WERI-Rb-1 (cell line): ENCODE measurements around the gene BSPRY.

Experiments
- DNase-seq: peaks from one replicate; pipeline ENCODE4 v3.0.0-alpha.2; 2020
- H3K27ac ChIP-seq: fragments of 250-450 bp; sonication (Bioruptor Pico); 2 replicates; pipeline ENCODE4 v1.5.1; 2020; ENCODE audit warnings: mild to moderate bottlenecking, moderate library complexity
- H3K27me3 ChIP-seq: fragments of 250-450 bp; sonication (Bioruptor Pico); 2 replicates; pipeline ENCODE4 v1.5.1; 2021; ENCODE audit warnings: mild to moderate bottlenecking, low read depth, moderate library complexity; ENCODE audit not compliant: insufficient read depth, severe bottlenecking
- H3K36me3 ChIP-seq: fragments of 250-450 bp; sonication (Bioruptor Pico); 2 replicates; pipeline ENCODE4 v1.5.1; 2020; ENCODE audit warnings: mild to moderate bottlenecking, moderate library complexity
- H3K4me3 ChIP-seq: 2 replicates; pipeline ENCODE4 v1.5.1; 2011; ENCODE audit warnings: low read depth, mild to moderate bottlenecking, control low read depth, low read length
- H3K9me3 ChIP-seq: fragments of 250-450 bp; sonication (Bioruptor Pico); 2 replicates; pipeline ENCODE4 v1.5.1; 2021; ENCODE audit warnings: mild to moderate bottlenecking, moderate library complexity; ENCODE audit not compliant: severe bottlenecking
- CTCF ChIP-seq: IDR thresholded peaks from 2 replicates; pipeline ENCODE4 v1.5.1; 2011; ENCODE audit warnings: low read depth, mild to moderate bottlenecking, control low read depth, inconsistent platforms, low read length

Gene BSPRY

GRCh38 chr9:113350937-113351336 is 1.6 kb downstream of the BSPRY start:
- Histone ChIP-seq H3K4me3 (no peak overlapping the region), H3K36me3 (no peaks in the 10 kb centered on the region), H3K27ac (no peak overlapping the region), H3K9me3 (no peaks in the 10 kb centered on the region), H3K27me3 (no peaks in the 10 kb centered on the region)
- no peak for TF ChIP-seq CTCF
- no peak for DNase-seq

GRCh38 chr9:113352006-113352405 is 2.7 kb downstream of the BSPRY start:
- Histone ChIP-seq H3K9me3 (no peaks in the 10 kb centered on the region), H3K27ac (no peak overlapping the region), H3K27me3 (no peaks in the 10 kb centered on the region), H3K4me3 (no peak overlapping the region), H3K36me3 (no peaks in the 10 kb centered on the region)
- no peak for DNase-seq
- no peak for TF ChIP-seq CTCF

GRCh38 chr9:113352411-113352810 is 3.1 kb downstream of the BSPRY start:
- no peaks in the 10 kb centered on the region for H3K36me3 ChIP-seq
- no peaks in the 10 kb centered on the region for H3K27me3 ChIP-seq
- no peaks in the 10 kb centered on the region for H3K9me3 ChIP-seq
- no peak for DNase-seq
- no peak overlapping the region for H3K4me3 ChIP-seq
- no peak for TF ChIP-seq CTCF
- H3K27ac ChIP-seq: no peak overlapping the region

- no peaks in the 10 kb centered on the region for H3K27me3 ChIP-seq
- H3K9me3 ChIP-seq: no peaks in the 10 kb centered on the region
- H3K36me3 ChIP-seq: no peaks in the 10 kb centered on the region
- no peak overlapping the region for H3K27ac ChIP-seq
- TF ChIP-seq CTCF: peak; percentile 34; the same call in 1 of the 2 replicates
- H3K4me3 ChIP-seq: no peak overlapping the region
- no peak for DNase-seq
These were observed 5.8 kb downstream of the BSPRY start for GRCh38 chr9:113355040-113355596.

GRCh38 chr9:113356686-113357292 is 7.4 kb downstream of the BSPRY start:
- no peak for TF ChIP-seq CTCF
- no peak for DNase-seq
- no peaks in the 10 kb centered on the region for H3K9me3 ChIP-seq
- H3K27me3 ChIP-seq: no peaks in the 10 kb centered on the region
- no peak overlapping the region for H3K27ac ChIP-seq
- no peaks in the 10 kb centered on the region for H3K36me3 ChIP-seq
- H3K4me3 ChIP-seq: no peak overlapping the region

GRCh38 chr9:113359385-113359784 is 10.0 kb downstream of the BSPRY start:
- no peak for TF ChIP-seq CTCF
- no peak for DNase-seq
- H3K27me3 ChIP-seq: no peaks in the 10 kb centered on the region
- H3K4me3 ChIP-seq: no peak overlapping the region
- H3K9me3 ChIP-seq: no peaks in the 10 kb centered on the region
- H3K27ac ChIP-seq: no peak overlapping the region
- H3K36me3 ChIP-seq: no peaks in the 10 kb centered on the region
